ENCODE results near the gene ALDH1A2.

GRCh38 chr15:58108117-58108516 is 42.6 kb upstream of the ALDH1A2 start:
- TF ChIP-seq POLR2A (IDR thresholded peaks at IDR 0.05; ENCODE audit: low read depth, low read length) (no peak), POLR2AphosphoS5 (IDR thresholded peaks at IDR 0.05; ENCODE audit: low read depth, low read length) (no peak), SPI1 (IDR thresholded peaks at IDR 0.05; ENCODE audit: low read depth, low read length) (no peak)

Measured in GM12891 (cell line).